HG03097 (cell line): ENCODE results near the gene GOLGA6L2.

Experiments used
- ATAC-seq: cut with Tn5 transposase; IDR thresholded peaks from one replicate; pipeline ENCODE4 v1.9.1; 2021; ENCODE audit not compliant: unreplicated experiment, low FRiP score

Gene GOLGA6L2, protein sequence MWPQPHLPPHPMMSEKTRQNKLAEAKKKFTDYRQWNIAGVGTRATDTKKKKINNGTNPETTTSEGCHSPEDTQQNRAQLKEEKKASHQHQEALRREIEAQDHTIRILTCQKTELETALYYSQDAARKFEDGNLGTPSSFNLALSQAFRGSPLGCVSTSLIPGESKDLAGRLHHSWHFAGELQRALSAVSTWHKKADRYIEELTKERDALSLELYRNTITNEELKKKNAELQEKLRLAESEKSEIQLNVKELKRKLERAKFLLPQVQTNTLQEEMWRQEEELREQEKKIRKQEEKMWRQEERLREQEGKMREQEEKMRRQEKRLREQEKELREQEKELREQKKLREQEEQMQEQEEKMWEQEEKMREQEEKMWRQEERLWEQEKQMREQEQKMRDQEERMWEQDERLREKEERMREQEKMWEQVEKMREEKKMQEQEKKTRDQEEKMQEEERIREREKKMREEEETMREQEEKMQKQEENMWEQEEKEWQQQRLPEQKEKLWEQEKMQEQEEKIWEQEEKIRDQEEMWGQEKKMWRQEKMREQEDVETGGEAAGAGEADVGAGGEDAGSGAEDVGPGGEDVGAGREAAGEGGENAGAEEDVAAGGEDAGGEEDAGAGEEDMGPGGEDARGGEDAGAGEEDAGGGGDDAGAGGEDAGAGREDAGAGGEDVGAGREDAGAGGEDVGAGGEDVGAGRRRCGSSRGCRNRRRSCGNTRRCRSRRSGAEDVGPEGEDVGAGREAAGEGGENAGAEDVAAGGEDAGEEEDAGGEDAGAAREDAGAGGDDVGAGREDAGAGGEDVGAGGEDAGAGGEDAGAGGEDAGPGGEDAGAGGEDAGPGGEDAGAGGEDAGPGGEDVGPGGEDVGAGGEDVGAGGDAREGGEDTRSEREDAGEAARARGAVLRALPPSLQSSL

DNA sequence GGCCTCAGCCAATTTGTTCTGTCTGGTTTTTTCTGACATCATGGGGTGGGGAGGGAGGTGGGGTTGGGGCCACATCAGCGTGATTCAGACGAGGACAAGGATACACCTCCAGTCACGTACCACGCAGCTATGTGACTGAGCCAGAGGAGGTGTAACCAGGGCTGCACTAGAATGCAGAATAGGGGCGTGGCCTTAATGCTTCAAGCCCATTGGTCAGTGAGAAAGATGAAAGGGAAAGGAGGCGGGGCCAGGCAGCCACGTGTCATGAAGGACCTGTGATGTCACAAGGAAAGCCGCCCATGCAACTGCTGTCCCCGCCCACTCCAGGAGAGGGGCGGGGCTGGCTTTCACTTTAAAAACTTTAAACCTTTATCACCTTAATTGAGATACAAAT lies at the start of gene GOLGA6L2:
GOLGA6L2 (minus strand) TSS at position 137 of the 394 bp plus-strand sequence; CDS start at position 75, 62 bp downstream.
- ATAC-seq = no peak

GRCh38 chr15:23484870-23485269 lies 37.8 kb upstream of the GOLGA6L2 start:
- ATAC-seq = no peak

GRCh38 chr15:23483821-23484299 lies 36.8 kb upstream of the GOLGA6L2 start:
- ATAC-seq = no peak

- no peak for ATAC-seq
These were observed 35.9 kb upstream of the GOLGA6L2 start for GRCh38 chr15:23482764-23483489.

DNA sequence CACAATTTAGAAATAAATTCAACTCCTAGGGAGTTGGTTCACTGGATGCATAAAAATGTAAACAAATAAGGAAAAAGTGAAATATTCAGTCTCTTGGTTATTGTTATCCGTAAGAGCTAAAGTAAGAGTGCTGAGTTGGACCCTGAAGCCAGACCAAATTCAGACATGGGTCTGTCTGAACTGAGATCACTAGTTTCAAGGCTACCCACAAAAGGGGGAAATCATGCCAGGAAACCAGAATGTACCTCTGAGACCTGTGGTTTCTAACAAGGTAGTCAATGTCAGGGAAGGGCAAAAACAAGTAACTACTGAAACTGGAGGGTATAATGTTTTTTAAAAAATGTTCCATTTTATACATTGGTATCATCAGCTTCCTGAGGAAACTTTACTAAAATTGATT lies 35.2 kb upstream of the GOLGA6L2 start:
- ATAC-seq = no peak

DNA sequence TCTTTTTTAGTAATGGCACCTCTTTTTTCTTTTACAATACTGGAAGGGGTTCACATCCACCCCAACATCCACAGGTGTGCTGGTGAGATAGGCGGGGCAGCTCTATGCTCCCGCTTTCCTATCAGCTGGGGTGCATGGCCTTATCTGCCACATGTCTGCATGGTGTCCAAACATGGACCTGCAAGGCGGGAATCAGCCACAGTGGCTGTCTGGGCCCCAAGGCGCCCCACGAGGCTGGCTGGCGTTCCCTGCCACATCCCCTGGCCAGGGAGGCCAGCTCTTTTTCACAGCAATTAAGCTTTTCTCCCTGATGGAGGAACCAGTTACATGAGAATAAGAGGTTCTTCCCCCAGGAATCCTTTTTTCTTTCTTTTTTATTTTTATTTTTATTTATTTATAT lies 30.9 kb upstream of the GOLGA6L2 start:
- ATAC-seq = no peak

- no peak for ATAC-seq
These were observed 25.6 kb upstream of the GOLGA6L2 start for GRCh38 chr15:23472678-23473077.

- no peak for ATAC-seq
These were observed 25.0 kb upstream of the GOLGA6L2 start for GRCh38 chr15:23472033-23472432.

DNA sequence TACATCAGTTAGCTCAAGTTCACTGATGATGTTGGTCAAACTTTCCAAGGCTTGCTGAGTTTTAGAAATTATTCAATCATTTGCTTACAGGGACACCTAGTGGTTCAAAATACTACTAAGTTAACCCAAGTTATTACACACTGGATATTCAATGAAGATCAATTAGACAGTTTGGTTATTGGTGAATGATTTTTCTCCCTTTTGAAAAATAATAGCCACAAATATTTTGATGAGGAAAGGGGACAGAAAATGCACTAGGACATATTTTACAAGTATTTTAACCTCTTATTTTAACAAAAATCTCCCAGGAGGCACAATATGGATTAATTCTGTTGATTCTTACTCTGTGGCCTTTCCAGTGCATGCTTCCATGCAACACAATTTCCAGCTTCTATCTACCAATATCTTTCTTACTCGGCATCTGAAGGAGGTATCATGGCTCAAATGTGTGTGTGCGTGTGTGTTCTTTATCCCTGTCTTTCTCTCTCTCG lies 20.1 kb upstream of the GOLGA6L2 start:
- ATAC-seq = no peak

GRCh38 chr15:23457890-23458289 lies 10.8 kb upstream of the GOLGA6L2 start:
- ATAC-seq = no peak

GRCh38 chr15:23446215-23447106 lies 582 bp downstream of the GOLGA6L2 start:
- no peak for ATAC-seq

DNA sequence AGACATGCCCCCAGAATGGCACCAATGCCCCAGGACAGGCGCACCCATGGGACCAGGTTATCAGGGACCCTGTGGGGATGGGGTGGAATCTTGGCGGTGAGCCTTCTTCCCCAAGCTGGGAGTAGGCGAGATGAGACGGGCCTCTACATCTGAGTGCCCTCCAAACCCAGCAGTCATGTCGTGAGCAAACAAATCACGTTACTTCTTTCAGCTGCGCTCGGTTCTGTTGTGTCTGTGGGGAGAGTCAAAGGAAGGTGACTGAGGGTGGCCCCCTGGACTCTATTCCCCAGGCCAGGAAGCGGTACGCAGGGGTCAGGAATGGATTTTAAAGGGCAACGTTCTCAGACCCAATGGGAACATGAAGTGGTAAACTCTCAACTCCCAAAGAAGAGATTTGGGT lies 2.8 kb downstream of the GOLGA6L2 start:
- ATAC-seq = no peak

- ATAC-seq = no peak
These were observed 5.8 kb downstream of the GOLGA6L2 start for GRCh38 chr15:23441204-23441603.

GRCh38 chr15:23440596-23440995 lies 6.4 kb downstream of the GOLGA6L2 start:
- no peak for ATAC-seq

GRCh38 chr15:23439513-23439912 lies 7.5 kb downstream of the GOLGA6L2 start:
- no peak for ATAC-seq

DNA sequence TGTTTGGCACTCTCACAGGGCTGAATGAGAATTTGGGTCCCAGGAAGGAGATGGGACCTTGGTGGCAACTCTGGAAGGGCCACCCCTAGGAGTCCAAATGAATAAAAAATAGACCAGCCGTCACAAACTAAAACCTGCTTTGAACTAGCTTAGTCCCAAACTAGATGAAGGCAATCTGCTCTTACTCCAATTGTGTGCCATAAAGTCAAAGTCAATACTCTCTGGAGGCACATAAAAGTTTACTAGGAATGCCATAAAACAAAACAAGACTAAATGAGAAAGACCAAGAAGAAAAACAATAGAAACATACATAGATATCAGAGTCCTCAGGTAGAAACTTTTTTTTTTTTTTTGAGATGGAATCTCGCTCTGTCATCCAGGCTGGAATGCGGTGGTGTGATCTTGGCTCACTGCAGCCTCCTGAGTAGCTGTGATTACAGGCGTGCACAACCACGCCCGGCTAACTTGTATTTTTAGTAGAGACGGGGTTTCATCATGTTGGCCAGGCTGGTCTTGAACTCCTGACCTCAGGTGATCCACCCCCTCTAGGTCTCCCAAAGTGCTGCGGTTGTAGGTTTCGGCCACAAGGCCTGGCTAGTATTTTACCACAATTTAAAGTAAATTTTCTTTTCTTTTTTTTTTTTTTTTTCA lies 8.1 kb downstream of the GOLGA6L2 start:
- no peak for ATAC-seq

- no peak for ATAC-seq
These were observed 9.4 kb downstream of the GOLGA6L2 start for GRCh38 chr15:23437673-23438072.

DNA sequence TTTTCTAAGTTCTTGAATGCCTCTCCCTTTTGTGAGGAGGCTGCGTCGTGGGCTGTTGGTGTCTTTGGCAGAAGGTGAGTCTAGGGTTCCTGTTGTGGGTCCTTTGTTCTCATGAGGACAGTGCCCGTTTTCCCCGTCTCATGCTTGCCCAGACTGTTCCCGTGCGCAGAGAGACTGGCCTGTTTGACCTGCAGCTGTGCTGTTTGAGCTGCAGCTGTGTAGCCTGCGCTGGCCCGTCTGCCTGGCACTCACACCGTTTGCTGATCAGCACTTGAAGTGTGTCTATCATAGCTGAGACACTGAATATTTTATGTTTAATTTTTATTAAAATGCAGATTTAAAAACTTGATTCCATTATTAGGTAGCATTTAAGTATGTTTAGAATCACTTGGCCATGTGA lies 9.9 kb downstream of the GOLGA6L2 start:
- ATAC-seq = no peak

- ATAC-seq = no peak
These were observed 10.6 kb downstream of the GOLGA6L2 start for GRCh38 chr15:23436421-23436820.
